HG03039 (cell line): ENCODE results near the gene MCM3AP.

ENCODE experiments used
- ATAC-seq: cut with Tn5 transposase; IDR thresholded peaks from one replicate; pipeline ENCODE4 v1.9.1; 2021; ENCODE audit warnings: mild to moderate bottlenecking, moderate library complexity; ENCODE audit not compliant: unreplicated experiment

The MCM3AP gene

GRCh38 chr21:46220275-46220810 is 65.1 kb downstream of the MCM3AP start:
- no peak for ATAC-seq

GRCh38 chr21:46219591-46220239 is 65.7 kb downstream of the MCM3AP start:
- ATAC-seq, result no peak

GRCh38 chr21:46218906-46219590 is 66.4 kb downstream of the MCM3AP start:
- no peak for ATAC-seq

- ATAC-seq, result no peak
Observed at GRCh38 chr21:46217511-46218196, 67.8 kb downstream of the MCM3AP start.

GRCh38 chr21:46216132-46216747 is 69.2 kb downstream of the MCM3AP start:
- ATAC-seq, result no peak

- no peak for ATAC-seq
Observed at GRCh38 chr21:46215436-46216131, 69.8 kb downstream of the MCM3AP start.

- no peak for ATAC-seq
Observed at GRCh38 chr21:46214478-46215340, 70.7 kb downstream of the MCM3AP start.

- ATAC-seq, result no peak
Observed at GRCh38 chr21:46213620-46214286, 71.7 kb downstream of the MCM3AP start.

- ATAC-seq, result no peak
Observed at GRCh38 chr21:46212721-46213484, 72.5 kb downstream of the MCM3AP start.

GRCh38 chr21:46211786-46212720 is 73.4 kb downstream of the MCM3AP start:
- ATAC-seq, result no peak

GRCh38 chr21:46211376-46211775 is 74.0 kb downstream of the MCM3AP start:
- ATAC-seq, result no peak

- ATAC-seq, result no peak
Observed at GRCh38 chr21:46210378-46211136, 74.9 kb downstream of the MCM3AP start.

GRCh38 chr21:46208761-46209721 is 76.4 kb downstream of the MCM3AP start:
- ATAC-seq, result no peak

GRCh38 chr21:46207920-46208591 is 77.4 kb downstream of the MCM3AP start:
- ATAC-seq, result no peak
